Adrenal gland (tissue), 12 donors: ENCODE data around the gene P3H2. TPM values are rescaled to one million over a fixed set of nuclear protein-coding genes. Genes with fewer than 3 reads are reported as not detected.
A peak's percentile ranks its signal among the peaks of the same experiment; 100 is the strongest.

ENCODE experiments used
- DNase-seq, 7 donors: peaks; one replicate each; pipeline ENCODE4 v3.0.0-alpha.2; 2019 to 2020
- H3K27ac ChIP-seq, 5 donors: fragments of 200-600 bp; sonication (generic) in 4 of 5; 1 replicate in 3 of 5; 2 replicates in 2 of 5; pipeline versions ENCODE4 v1.5.1 to v1.8.0; 2016 to 2020; ENCODE audit warnings: mild to moderate bottlenecking in 1 of 5
- H3K27me3 ChIP-seq: fragments of 200-600 bp; 2 replicates; pipeline ENCODE4 v1.8.0; 2021
- H3K36me3 ChIP-seq, 2 donors: fragments of 200-600 bp; replicated peaks in 1 of 2; 1 replicate in 1 of 2; 2 replicates in 1 of 2; pipeline versions ENCODE4 v1.5.1 to v1.8.0; 2018 to 2022
- H3K4me1 ChIP-seq, 2 donors: fragments of 200-600 bp; replicated peaks in 1 of 2; 1 replicate in 1 of 2; 2 replicates in 1 of 2; pipeline versions ENCODE4 v1.5.1 to v1.8.0; 2018 to 2021
- H3K4me3 ChIP-seq, 4 donors: fragments of 200-600 bp; sonication (generic) in 3 of 4; one replicate each; pipeline ENCODE4 v1.5.1; 2016 to 2018
- H3K9me3 ChIP-seq, 3 donors: fragments of 200-600 bp; sonication (generic) in 1 of 3; replicated peaks in 1 of 3; 1 replicate in 2 of 3; 2 replicates in 1 of 3; pipeline versions ENCODE4 v1.5.1 to v1.8.0; 2016 to 2021
- POLR2A ChIP-seq, 2 donors: fragments of 450-650 bp; IDR thresholded peaks; one replicate each; pipeline ENCODE4 v1.6.1; 2017; ENCODE audit warnings: antibody characterized with exemption in 2 of 2, mild to moderate bottlenecking in 2 of 2, moderate library complexity in 1 of 2
- WGBS, 4 donors: extraction: QIAGEN DNeasy Blood & Tissue Kit in 2 of 4; methylation state at CpG; one replicate each; pipeline versions ENCODE4 v1.1.5 to v1.1.7; 2013 to 2017; 5-methylcytosine and 5-hydroxymethylcytosine counted together
- intact Hi-C, 2 donors: fragments of 100-400 bp; cut with DNase I; formaldehyde crosslinking; loops; one replicate each; pipeline versions ENCODE4 v1.14.1 to v1.15.0; 2022 to 2023
- polyA plus RNA-seq, 3 donors: library from polyadenylated mRNA; stranded (reverse); fragments of 200-250 nt in 2 of 3; fragments of 350-450 nt in 1 of 3; fragmentation: Illumina TruSeq in 1 of 3; extraction: RNeasy Lipid Tissue Mini Kit (QIAGEN cat#74804) in 1 of 3; gene quantifications; one replicate each; pipeline ENCODE4 v1.2.3, GENCODE V29; 2013 to 2014
- total RNA-seq, 9 donors: library from RNA; depleted of rRNA in 4 of 9; stranded (reverse); fragments of >200 nt in 4 of 9; fragments of 120-200 nt in 1 of 9; fragmentation: NEBNext Ultra II Directional in 1 of 9; extraction: Animal tissue kit (Norgen Biotek cat#: 25700) in 1 of 9; gene quantifications; one replicate each; pipeline versions ENCODE4 v1.1.0 to v1.2.4, GENCODE V29; 2013 to 2023
- TF ChIP-seq, protein P1 (sequence below), 6 experiments: fragments of 450-650 bp in 4 of 6; fragments of 200-600 bp in 2 of 6; sonication (generic) in 1 of 6; IDR thresholded peaks; 1 replicate in 5 of 6; 2 replicates in 1 of 6; pipeline versions ENCODE4 v1.5.1 to v1.8.0; 2016 to 2021; ENCODE audit warnings: antibody characterized with exemption in 6 of 6, mild to moderate bottlenecking in 2 of 6, moderate library complexity in 1 of 6
- donor health status: healthy with polysubstance abuse.
- donor health status: Bipolar disorder and iron deficiency.
- donor health status: DM: yes; HTN: yes; CAD: no.
- donor health status: DM: no; HTN: no; CAD: no.
- donor health status: DM: no; HTN: no; CAD: no.
- donor health status: DM: yes; HTN: yes; CAD: no.

The P3H2 gene
- total and polyA plus RNA-seq, 12 donors = 22.8 to 175 (median 88.1) TPM

GRCh38 chr3:189977174-189977573 lies 143.5 kb downstream of the P3H2 start:
- TF ChIP-seq, protein P1, sequence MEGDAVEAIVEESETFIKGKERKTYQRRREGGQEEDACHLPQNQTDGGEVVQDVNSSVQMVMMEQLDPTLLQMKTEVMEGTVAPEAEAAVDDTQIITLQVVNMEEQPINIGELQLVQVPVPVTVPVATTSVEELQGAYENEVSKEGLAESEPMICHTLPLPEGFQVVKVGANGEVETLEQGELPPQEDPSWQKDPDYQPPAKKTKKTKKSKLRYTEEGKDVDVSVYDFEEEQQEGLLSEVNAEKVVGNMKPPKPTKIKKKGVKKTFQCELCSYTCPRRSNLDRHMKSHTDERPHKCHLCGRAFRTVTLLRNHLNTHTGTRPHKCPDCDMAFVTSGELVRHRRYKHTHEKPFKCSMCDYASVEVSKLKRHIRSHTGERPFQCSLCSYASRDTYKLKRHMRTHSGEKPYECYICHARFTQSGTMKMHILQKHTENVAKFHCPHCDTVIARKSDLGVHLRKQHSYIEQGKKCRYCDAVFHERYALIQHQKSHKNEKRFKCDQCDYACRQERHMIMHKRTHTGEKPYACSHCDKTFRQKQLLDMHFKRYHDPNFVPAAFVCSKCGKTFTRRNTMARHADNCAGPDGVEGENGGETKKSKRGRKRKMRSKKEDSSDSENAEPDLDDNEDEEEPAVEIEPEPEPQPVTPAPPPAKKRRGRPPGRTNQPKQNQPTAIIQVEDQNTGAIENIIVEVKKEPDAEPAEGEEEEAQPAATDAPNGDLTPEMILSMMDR (IDR thresholded peaks at IDR 0.05) = no peak
- TF ChIP-seq POLR2A (IDR thresholded peaks at IDR 0.05) = no peak
- Histone ChIP-seq H3K4me3 (no peak overlapping the region), H3K36me3 (peaks cover 0 to 11% of the 10 kb centered on the region in 2 donors), H3K27me3 (no peaks in the 10 kb centered on the region), H3K9me3 (no peaks in the 10 kb centered on the region), H3K4me1 (peaks cover 5 to 21% of the 10 kb centered on the region in 2 donors), H3K27ac (no peak overlapping the region)
- intact Hi-C loops = no loop called here
- whole genome bisulfite sequencing, 4 donors = 86 to 93% (median 91%) methylated on average over 5 of the region's 5 CpGs
- DNase-seq = no peak

GRCh38 chr3:189975391-189975990 lies 145.2 kb downstream of the P3H2 start:
- no peaks in the 10 kb centered on the region for H3K9me3 ChIP-seq
- H3K27me3 ChIP-seq = no peaks in the 10 kb centered on the region
- H3K36me3 ChIP-seq = peaks cover 0 to 23% of the 10 kb centered on the region in 2 donors
- peak overlapping the region in 3 of 5 donors; percentile 16 to 42 (median 21) for H3K27ac ChIP-seq
- peaks cover 5 to 11% of the 10 kb centered on the region in 2 donors for H3K4me1 ChIP-seq
- 38 to 50% (median 46%) methylated on average over 4 of the region's 4 CpGs for WGBS, 4 donors
- intact Hi-C loops = no loop called here
- no peak overlapping the region for H3K4me3 ChIP-seq
- DNase-seq = peak in 1 of 7 donors; percentile 7
- no peak for TF ChIP-seq POLR2A (IDR thresholded peaks at IDR 0.05)
- TF ChIP-seq, protein P1 (IDR thresholded peaks at IDR 0.05) = no peak

DNA sequence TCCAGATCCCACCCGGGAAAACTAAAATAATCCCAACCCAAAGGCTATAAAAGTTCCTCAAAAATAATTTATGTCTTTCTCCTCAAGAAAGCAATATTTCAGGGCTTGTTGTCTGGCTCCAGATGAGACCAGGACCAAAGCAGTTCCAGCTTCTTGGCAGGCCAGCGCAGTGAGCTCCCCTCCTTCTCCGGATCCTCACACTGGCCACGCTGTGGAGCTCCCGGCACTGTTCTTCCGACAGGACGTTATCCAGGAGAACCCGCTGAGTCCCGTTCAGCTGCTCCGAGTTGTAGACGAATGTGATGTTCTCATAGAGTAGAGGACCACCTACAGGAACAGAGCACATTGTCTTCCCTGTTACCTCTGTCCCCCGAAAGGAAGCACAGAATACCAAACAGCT lies 146.3 kb downstream of the P3H2 start:
- no peak for DNase-seq
- H3K36me3 ChIP-seq = peaks cover 0 to 29% of the 10 kb centered on the region in 2 donors
- WGBS, 4 donors = 85 to 98% (median 90%) methylated on average over 12 of the region's 12 CpGs
- no peaks in the 10 kb centered on the region for H3K9me3 ChIP-seq
- TF ChIP-seq POLR2A (IDR thresholded peaks at IDR 0.05) = no peak
- TF ChIP-seq, protein P1 (IDR thresholded peaks at IDR 0.05) = no peak
- peaks cover 5 to 11% of the 10 kb centered on the region in 2 donors for H3K4me1 ChIP-seq
- no peaks in the 10 kb centered on the region for H3K27me3 ChIP-seq
- H3K27ac ChIP-seq = no peak overlapping the region
- H3K4me3 ChIP-seq = no peak overlapping the region
- intact Hi-C loops = no loop called here

- no peak overlapping the region for H3K27ac ChIP-seq
- H3K36me3 ChIP-seq = peaks cover 0 to 37% of the 10 kb centered on the region in 2 donors
- no peaks in the 10 kb centered on the region for H3K9me3 ChIP-seq
- intact Hi-C loops = loop anchor here in 1 of 2 donors (10.0 kb wide), 1 partner anchor 157 kb away; the partner anchor contains the start of gene P3H2
- TF ChIP-seq, protein P1 (IDR thresholded peaks at IDR 0.05) = peak; percentile 80 to 94 (median 87)
- no peak for TF ChIP-seq POLR2A (IDR thresholded peaks at IDR 0.05)
- no peaks in the 10 kb centered on the region for H3K27me3 ChIP-seq
- no peaks in the 10 kb centered on the region for H3K4me1 ChIP-seq
- DNase-seq = peak in 5 of 7 donors; percentile 29 to 50 (median 37)
- 23 to 34% (median 27%) methylated on average over 5 of the region's 5 CpGs for WGBS, 4 donors
- H3K4me3 ChIP-seq = no peak overlapping the region
Measured at GRCh38 chr3:189967254-189967865, 153.3 kb downstream of the P3H2 start.
